H1 (cell line): ENCODE results near the gene DPH5. TPM values are rescaled to one million over a fixed set of nuclear protein-coding genes. Genes with fewer than 3 reads are reported as not detected.

ENCODE experiments used
- CTCF ChIA-PET: fragments of 300-600 bp; sonication (Branson Sonifier 250); formaldehyde crosslinking; loops from one replicate; lab custom pipeline; 2021; ENCODE audit not compliant: partially characterized antibody; lab: Charles Lee
- POLR2A ChIA-PET: fragments of 300-600 bp; sonication (Branson Sonifier 250); formaldehyde crosslinking; loops from one replicate; lab custom pipeline; 2021; ENCODE audit warnings: inconsistent platforms; ENCODE audit not compliant: partially characterized antibody; lab: Charles Lee
- DNase-seq, 2 experiments: peaks; one replicate each; pipeline versions ENCODE4 v3.0.0 to v3.0.0-alpha.2; 2010 to 2022; ENCODE audit warnings: low spot score in 2 of 2, low read depth in 1 of 2, mixed read lengths in 1 of 2
- FAIRE-seq: peaks from 2 replicates; lab custom pipeline; 2011; peaks lifted over from hg19 to GRCh38; lab: Jason Lieb, UNC
- H2AFZ ChIP-seq: 2 replicates; pipeline ENCODE4 v1.8.1; 2012; ENCODE audit warnings: low read length, inconsistent platforms
- H2AK5ac ChIP-seq: 2 replicates; pipeline ENCODE4 v1.6.1; 2013; ENCODE audit warnings: low read depth, low read length
- H2BK120ac ChIP-seq: replicated peaks from 2 replicates; pipeline ENCODE3; 2013; ENCODE audit warnings: low read depth, low read length, inconsistent platforms
- H2BK12ac ChIP-seq: 2 replicates; pipeline ENCODE4 v1.6.1; 2013; ENCODE audit warnings: low read depth, low read length
- H2BK15ac ChIP-seq: 2 replicates; pipeline ENCODE4 v1.6.1; 2013; ENCODE audit warnings: low read length
- H2BK20ac ChIP-seq: 2 replicates; pipeline ENCODE4 v1.6.1; 2013; ENCODE audit warnings: low read length
- H2BK5ac ChIP-seq: 2 replicates; pipeline ENCODE4 v1.6.1; 2013; ENCODE audit warnings: low read depth, low read length
- H3K14ac ChIP-seq: 2 replicates; pipeline ENCODE4 v1.6.1; 2013; ENCODE audit warnings: inconsistent platforms; ENCODE audit not compliant: insufficient read length
- H3K18ac ChIP-seq: 2 replicates; pipeline ENCODE4 v1.6.1; 2013; ENCODE audit warnings: low read length; ENCODE audit errors: extremely low read depth
- H3K23ac ChIP-seq: 2 replicates; pipeline ENCODE4 v1.6.1; 2013; ENCODE audit warnings: inconsistent platforms; ENCODE audit not compliant: insufficient read length
- H3K23me2 ChIP-seq: 2 replicates; pipeline ENCODE4 v1.6.1; 2013; ENCODE audit warnings: low read depth, low read length
- H3K27ac ChIP-seq: 2 replicates; pipeline ENCODE4 v1.6.1; 2011; ENCODE audit warnings: low read depth, low read length, inconsistent platforms
- H3K27me3 ChIP-seq, 4 experiments: replicated peaks in 1 of 4; 1 replicate in 1 of 4; 2 replicates in 3 of 4; pipeline versions ENCODE4 v1.6.1 to v1.8.1; 2011 to 2013; ENCODE audit warnings: low read length in 3 of 4, mild to moderate bottlenecking in 3 of 4, inconsistent platforms in 2 of 4, mixed read lengths in 2 of 4, moderate library complexity in 1 of 4; ENCODE audit not compliant: control insufficient read depth in 3 of 4, insufficient read depth in 3 of 4; ENCODE audit errors: extremely low read depth in 1 of 4
- H3K36me3 ChIP-seq, 4 experiments: 2 replicates each; pipeline versions ENCODE4 v1.6.1 to v1.8.1; 2011 to 2013; ENCODE audit warnings: mild to moderate bottlenecking in 4 of 4, low read length in 3 of 4, moderate library complexity in 2 of 4, control low read depth in 1 of 4, inconsistent platforms in 1 of 4; ENCODE audit not compliant: insufficient read depth in 4 of 4, control insufficient read depth in 2 of 4
- H3K4ac ChIP-seq: replicated peaks from 2 replicates; pipeline ENCODE3; 2013; ENCODE audit warnings: low read length, low read depth, mixed read lengths, inconsistent platforms; ENCODE audit not compliant: insufficient read length
- H3K4me1 ChIP-seq, 4 experiments: replicated peaks in 1 of 4; 1 replicate in 1 of 4; 2 replicates in 3 of 4; pipeline versions ENCODE4 v1.6.1 to v1.8.1; 2011 to 2013; ENCODE audit warnings: low read length in 3 of 4, inconsistent platforms in 2 of 4, mixed read lengths in 1 of 4; ENCODE audit not compliant: insufficient read depth in 4 of 4, control insufficient read depth in 3 of 4
- H3K4me2 ChIP-seq, 2 experiments: 2 replicates each; pipeline versions ENCODE4 v1.6.1 to v1.8.1; 2011 to 2013; ENCODE audit warnings: low read depth in 2 of 2, low read length in 2 of 2, control low read depth in 1 of 2, inconsistent platforms in 1 of 2, mild to moderate bottlenecking in 1 of 2; ENCODE audit not compliant: insufficient read depth in 1 of 2
- H3K4me3 ChIP-seq, 4 experiments: fragments of 200-600, 300-600 bp in 1 of 4; sonication (generic), shearing (Covaris generic), sonication (Bioruptor Twin) in 1 of 4; 2 replicates each; pipeline versions ENCODE4 v1.5.1 to v1.8.1; 2011 to 2016; ENCODE audit warnings: low read length in 4 of 4, low read depth in 3 of 4, control low read depth in 2 of 4, inconsistent platforms in 2 of 4, mild to moderate bottlenecking in 2 of 4, mixed read lengths in 1 of 4, moderate library complexity in 1 of 4; ENCODE audit not compliant: insufficient read depth in 2 of 4; ENCODE audit errors: extremely low read depth in 1 of 4
- H3K56ac ChIP-seq: replicated peaks from 2 replicates; pipeline ENCODE3; 2013; ENCODE audit warnings: low read depth, mild to moderate bottlenecking, mixed read lengths, low read length, inconsistent platforms; ENCODE audit not compliant: insufficient read length
- H3K79me1 ChIP-seq: 2 replicates; pipeline ENCODE4 v1.6.1; 2013; ENCODE audit warnings: low read depth, low read length, control low read depth
- H3K79me2 ChIP-seq, 2 experiments: 2 replicates each; pipeline versions ENCODE4 v1.6.1 to v1.8.1; 2012 to 2013; ENCODE audit warnings: low read length in 2 of 2, mild to moderate bottlenecking in 2 of 2, inconsistent platforms in 1 of 2; ENCODE audit not compliant: insufficient read depth in 2 of 2, control insufficient read depth in 1 of 2
- H3K9ac ChIP-seq, 4 experiments: replicated peaks in 1 of 4; 1 replicate in 1 of 4; 2 replicates in 3 of 4; pipeline versions ENCODE4 v1.6.1 to v1.8.1; 2011 to 2013; ENCODE audit warnings: low read depth in 3 of 4, low read length in 3 of 4, control low read depth in 2 of 4, mild to moderate bottlenecking in 2 of 4, moderate library complexity in 2 of 4, inconsistent platforms in 1 of 4; ENCODE audit errors: extremely low read depth in 1 of 4
- H3K9me3 ChIP-seq, 2 experiments: 2 replicates each; pipeline versions ENCODE4 v1.6.1 to v1.8.1; 2012 to 2013; ENCODE audit warnings: mild to moderate bottlenecking in 2 of 2, moderate library complexity in 2 of 2, control low read depth in 1 of 2, inconsistent platforms in 1 of 2, low read depth in 1 of 2, low read length in 1 of 2, mixed read lengths in 1 of 2; ENCODE audit not compliant: insufficient read depth in 2 of 2
- H4K20me1 ChIP-seq, 2 experiments: replicated peaks in 1 of 2; 2 replicates each; pipeline versions ENCODE3 to v1.8.1; 2011 to 2013; ENCODE audit warnings: inconsistent platforms in 2 of 2, low read length in 2 of 2, mild to moderate bottlenecking in 1 of 2; ENCODE audit not compliant: insufficient read depth in 2 of 2, control insufficient read depth in 1 of 2
- H4K5ac ChIP-seq: 2 replicates; pipeline ENCODE4 v1.6.1; 2013; ENCODE audit warnings: low read length, low read depth, mixed read lengths, inconsistent platforms; ENCODE audit not compliant: insufficient read length
- H4K8ac ChIP-seq: 2 replicates; pipeline ENCODE4 v1.8.0; 2013; ENCODE audit warnings: mild to moderate bottlenecking, moderate library complexity, low read length, inconsistent platforms; ENCODE audit not compliant: insufficient read depth; ENCODE audit errors: extremely low read depth
- H4K91ac ChIP-seq: replicated peaks from 2 replicates; pipeline ENCODE3; 2013; ENCODE audit warnings: low read length, mixed read lengths, inconsistent platforms; ENCODE audit not compliant: insufficient read length
- BCL11A ChIP-seq, 2 experiments: IDR thresholded peaks; one replicate each; pipeline ENCODE4 v1.6.1; 2011; ENCODE audit warnings: low read depth in 2 of 2, low read length in 2 of 2, mild to moderate bottlenecking in 2 of 2
- CBX5 ChIP-seq: fragments of 300-800, 300-1000 bp; sonication (generic); IDR thresholded peaks from 2 replicates; pipeline ENCODE4 v1.7.1; 2016; ENCODE audit warnings: antibody characterized with exemption, low read length, low read depth
- CTCF ChIP-seq, 3 experiments: IDR thresholded peaks; 1 replicate in 2 of 3; 2 replicates in 1 of 3; pipeline versions ENCODE4 v1.5.1 to v1.6.1; 2011; ENCODE audit warnings: low read length in 3 of 3, mild to moderate bottlenecking in 3 of 3, inconsistent platforms in 2 of 3, low read depth in 1 of 3, moderate library complexity in 1 of 3; ENCODE audit not compliant: insufficient read depth in 1 of 3; ENCODE audit errors: control extremely low read depth in 1 of 3
- KDM1A ChIP-seq: fragments of 200-600, 300-600 bp; sonication (generic); IDR thresholded peaks from 2 replicates; pipeline ENCODE4 v1.7.1; 2016; ENCODE audit warnings: mild to moderate bottlenecking, low read length, borderline replicate concordance
- SP2 ChIP-seq: IDR thresholded peaks from 2 replicates; pipeline ENCODE4 v1.6.1; 2012; ENCODE audit warnings: mild to moderate bottlenecking, low read length, inconsistent platforms
- SP4 ChIP-seq: IDR thresholded peaks from 2 replicates; pipeline ENCODE4 v1.6.1; 2012; ENCODE audit warnings: low read length, inconsistent platforms
- TBP ChIP-seq: IDR thresholded peaks from 2 replicates; pipeline ENCODE4 v1.6.1; 2011; ENCODE audit warnings: low read depth, low read length, improper control_type of control experiment
- TCF12 ChIP-seq: IDR thresholded peaks from 2 replicates; pipeline ENCODE4 v1.6.1; 2011; ENCODE audit warnings: low read depth, mild to moderate bottlenecking, low read length
- TEAD4 ChIP-seq: IDR thresholded peaks from 2 replicates; pipeline ENCODE4 v1.6.1; 2012; ENCODE audit warnings: low read depth, low read length, inconsistent platforms, mixed read lengths
- USF2 ChIP-seq: IDR thresholded peaks from 2 replicates; pipeline ENCODE4 v1.6.1; 2011; ENCODE audit warnings: low read length, improper control_type of control experiment
- ZNF274 ChIP-seq: IDR thresholded peaks from 2 replicates; pipeline ENCODE4 v1.7.0; 2012; ENCODE audit warnings: low read length, borderline replicate concordance; ENCODE audit errors: extremely low read depth
- WGBS, 2 experiments: shearing (Covaris generic) in 1 of 2; methylation state at CpG; one replicate each; pipeline versions ENCODE4 v1.1.6 to v1.1.7; 2013 to 2015; ENCODE audit warnings: low lambda C conversion rate in 2 of 2, mixed read lengths in 2 of 2, inconsistent platforms in 1 of 2, low coverage in 1 of 2, missing lambda C conversion rate in 1 of 2; ENCODE audit not compliant: insufficient replicate concordance in 2 of 2, insufficient coverage in 1 of 2, insufficient read length in 1 of 2; ENCODE audit errors: extremely low coverage in 1 of 2, missing lambda C conversion rate in 1 of 2; 5-methylcytosine and 5-hydroxymethylcytosine counted together
- polyA plus RNA-seq, 7 experiments: library from polyadenylated mRNA; depleted of rRNA in 3 of 7; stranded (reverse) in 5 of 7; unstranded in 2 of 7; fragments of >200 nt in 5 of 7; fragments of 200-250 nt in 2 of 7; gene quantifications; 1 replicate in 5 of 7; 2 replicates in 1 of 7; 4 replicates in 1 of 7; pipeline versions ENCODE4 v1.2.1 to v1.2.3, GENCODE V29; 2011 to 2013; ENCODE audit warnings: missing spikeins in 2 of 7, mixed read lengths in 2 of 7
- total RNA-seq: library from RNA; stranded (reverse); fragmentation: NEBNext Ultra II Directional; extraction: Animal tissue kit (Norgen Biotek cat#: 25700); gene quantifications from 2 replicates; pipeline ENCODE4 v1.2.1, GENCODE V29; 2021

Gene DPH5
- total and polyA plus RNA-seq, 2 of the 8 experiments (the other 6 are each of a cell fraction or from before 2014, with no cell fraction given): 67.7 to 106 TPM

- WGBS, 2 experiments: 95% methylated on average over 1 of the region's 1 CpG; no CpG with 5 or more reads in 1 of the 2 experiments
- no peak for FAIRE-seq
- TF ChIP-seq KDM1A: no peak
- no peak for TF ChIP-seq CBX5
- TF ChIP-seq BCL11A (IDR thresholded peaks at IDR 0.05; ENCODE audit: low read depth in 2 of 2, low read length in 2 of 2): no peak
- TF ChIP-seq ZNF274: no peak
- no peak for TF ChIP-seq TCF12
- no peak for TF ChIP-seq USF2
- TF ChIP-seq TEAD4: no peak
- TF ChIP-seq SP4: no peak
- no peak for TF ChIP-seq CTCF (IDR thresholded peaks at IDR 0.05; ENCODE audit: control extremely low read depth in 1 of 3, insufficient read depth in 1 of 3, low read depth in 1 of 3, low read length in 3 of 3)
- TF ChIP-seq SP2: no peak
- no peak for TF ChIP-seq TBP
These were observed 20.4 kb downstream of the DPH5 start for GRCh38 chr1:101005183-101005582.

More at GRCh38 chr1:101005183-101005582, 20.4 kb downstream of the DPH5 start:
- Histone ChIP-seq H3K4me2 (no peak overlapping the region), H2AFZ (no peak overlapping the region), H3K4me3 (no peak overlapping the region), H3K9ac (peak overlapping the region in 1 of 4 experiments; percentile 49; a peak in 1 of 7 replicates), H3K9me3 (no peaks in the 10 kb centered on the region), H3K4me1 (peaks cover 0 to 4% (median 0%) of the 10 kb centered on the region in 4 experiments; a peak in 1 of 7 replicates), H2BK15ac (no peak overlapping the region), H3K18ac (no peak overlapping the region), H3K36me3 (peaks cover 0 to 11% (median 6%) of the 10 kb centered on the region in 4 experiments; a peak in 5 of 8 replicates), H3K79me1 (no peaks in the 10 kb centered on the region), H3K23ac (no peak overlapping the region), H3K79me2 (no peaks in the 10 kb centered on the region), H2BK12ac (no peak overlapping the region), H3K56ac (no peak overlapping the region), H3K23me2 (no peaks in the 10 kb centered on the region), H2BK120ac (no peak overlapping the region), H3K4ac (no peak overlapping the region), H2BK20ac (no peak overlapping the region), H2BK5ac (no peak overlapping the region), H4K5ac (no peak overlapping the region), H4K8ac (no peak overlapping the region), H4K91ac (no peak overlapping the region), H4K20me1 (no peaks in the 10 kb centered on the region), H2AK5ac (no peak overlapping the region), H3K14ac (no peak overlapping the region), H3K27me3 (no peaks in the 10 kb centered on the region), H3K27ac (no peak overlapping the region)
- DNase-seq: no peak
- POLR2A ChIA-PET: no interaction called here
- CTCF ChIA-PET: interaction anchor here (1.0 kb wide), 1 partner anchor 283 kb away, joined by 4 read pairs; no protein-coding TSS in a partner anchor
